GM12878 (cell line): ENCODE results near the gene TBC1D8. TPM values are rescaled to one million over a fixed set of nuclear protein-coding genes. Genes with fewer than 3 reads are reported as not detected.

Experiments used
- ATAC-seq: fragments of 200-7000 bp; cut with Tn5 transposase; 3 replicates; pipeline ENCODE4 v1.9.1; 2020; ENCODE audit warnings: mild to moderate bottlenecking, moderate library complexity
- BruUV-seq: library from RNA; stranded (reverse); fragments of 400-500 nt; replicated peaks from 2 replicates; lab custom pipeline; 2021; lab: Mats Ljungman, UMichigan
- CTCF ChIA-PET: fragments of 300-600 bp; sonication (Branson Sonifier 250); formaldehyde crosslinking; extraction: SDS; loops from one replicate; lab custom pipeline; 2021; ENCODE audit warnings: inconsistent platforms; lab: Yijun Ruan, JAX
- POLR2A ChIA-PET: fragments of 350-600 bp; formaldehyde crosslinking; extraction: SDS; loops from one replicate; lab custom pipeline; 2021; ENCODE audit warnings: inconsistent platforms; lab: Charles Lee
- RAD21 ChIA-PET: fragments of 300-600 bp; sonication (Branson Sonifier 250); formaldehyde crosslinking; loops from one replicate; lab custom pipeline; 2023; ENCODE audit warnings: antibody characterized with exemption; ENCODE audit not compliant: unreplicated experiment; lab: Charles Lee
- SMC1A ChIA-PET: fragments of 300-600 bp; sonication (Branson Sonifier 250); formaldehyde crosslinking; loops from one replicate; lab custom pipeline; 2023; ENCODE audit not compliant: unreplicated experiment, uncharacterized antibody; lab: Charles Lee
- DNase-seq: peaks from one replicate; pipeline ENCODE4 v3.0.0-alpha.2; 2011; ENCODE audit warnings: low read depth, low spot score
- FAIRE-seq: peaks from 3 replicates; lab custom pipeline; 2011; peaks lifted over from hg19 to GRCh38; lab: Jason Lieb, UNC
- H2AFZ ChIP-seq: 2 replicates; pipeline ENCODE4 v1.6.0; 2011; ENCODE audit warnings: low read depth, low read length, control low read depth; ENCODE audit not compliant: control insufficient read depth
- H3K27ac ChIP-seq: 2 replicates; pipeline ENCODE4 v1.5.1; 2011; ENCODE audit warnings: control low read depth; ENCODE audit not compliant: control insufficient read depth, insufficient read depth
- H3K27me3 ChIP-seq, 2 experiments: replicated peaks in 1 of 2; 2 replicates each; pipeline versions ENCODE4 v1.6.0 to v1.6.1; 2011; ENCODE audit warnings: low read length in 1 of 2; ENCODE audit not compliant: control insufficient read depth in 2 of 2, insufficient read depth in 2 of 2
- H3K36me3 ChIP-seq, 2 experiments: 2 replicates each; pipeline ENCODE4 v1.5.1; 2011; ENCODE audit warnings: low read length in 1 of 2; ENCODE audit not compliant: control insufficient read depth in 2 of 2, insufficient read depth in 2 of 2
- H3K4me1 ChIP-seq: 2 replicates; pipeline ENCODE4 v1.6.1; 2011; ENCODE audit warnings: mild to moderate bottlenecking, low read length, moderate library complexity, mixed read lengths; ENCODE audit not compliant: control insufficient read depth, insufficient read depth
- H3K4me2 ChIP-seq: 2 replicates; pipeline ENCODE4 v1.6.0; 2011; ENCODE audit warnings: control low read depth; ENCODE audit not compliant: control insufficient read depth, insufficient read depth
- H3K4me3 ChIP-seq: fragments of 200-600 bp; sonication (generic); 2 replicates; pipeline ENCODE4 v1.5.1; 2016
- H3K79me2 ChIP-seq: 2 replicates; pipeline ENCODE4 v1.6.0; 2011; ENCODE audit warnings: low read length; ENCODE audit not compliant: control insufficient read depth, insufficient read depth
- H3K9ac ChIP-seq: 2 replicates; pipeline ENCODE4 v1.8.0; 2011; ENCODE audit warnings: low read length, control low read depth, mixed read lengths; ENCODE audit not compliant: control insufficient read depth, insufficient read depth
- H3K9me3 ChIP-seq: replicated peaks from 3 replicates; pipeline ENCODE4 v1.5.1; 2011; ENCODE audit warnings: mild to moderate bottlenecking, low read length; ENCODE audit not compliant: control insufficient read depth, insufficient read depth
- H4K20me1 ChIP-seq: 2 replicates; pipeline ENCODE4 v1.6.0; 2011; ENCODE audit not compliant: control insufficient read depth, insufficient read depth
- JUNB ChIP-seq: IDR thresholded peaks from 2 replicates; pipeline ENCODE4 v1.6.1; 2016; ENCODE audit warnings: antibody characterized with exemption, mild to moderate bottlenecking
- MEF2B ChIP-seq: fragments of 450-650 bp; IDR thresholded peaks from 2 replicates; pipeline ENCODE4 v1.6.1; 2018; ENCODE audit warnings: mild to moderate bottlenecking, moderate library complexity; ENCODE audit not compliant: partially characterized antibody, poor library complexity, severe bottlenecking
- RAD21 ChIP-seq: IDR thresholded peaks from 2 replicates; pipeline ENCODE4 v1.6.1; 2011; ENCODE audit warnings: mild to moderate bottlenecking, low read depth, low read length, moderate library complexity; ENCODE audit not compliant: insufficient read depth
- SPI1 ChIP-seq: IDR thresholded peaks from 2 replicates; pipeline ENCODE4 v1.6.1; 2011; ENCODE audit warnings: low read depth, mild to moderate bottlenecking, low read length, moderate library complexity, borderline replicate concordance; ENCODE audit not compliant: insufficient read depth
- TCF7 ChIP-seq: IDR thresholded peaks from 2 replicates; pipeline ENCODE4 v1.6.1; 2014; ENCODE audit warnings: antibody characterized with exemption, borderline replicate concordance
- YBX1 ChIP-seq: fragments of 450-650 bp; IDR thresholded peaks from 2 replicates; pipeline ENCODE4 v1.6.1; 2016; ENCODE audit warnings: antibody characterized with exemption
- WGBS: methylation state at CpG from one replicate; pipeline ENCODE4 v1.1.6; 2016; ENCODE audit warnings: low lambda C conversion rate; ENCODE audit not compliant: insufficient replicate concordance, insufficient coverage; ENCODE audit errors: missing lambda C conversion rate; 5-methylcytosine and 5-hydroxymethylcytosine counted together
- in situ Hi-C: fragments of 300-500 bp; cut with MboI; formaldehyde crosslinking; loops from 9 replicates; pipeline ENCODE4 v1.14.3; 2018; ENCODE audit warnings: mixed read lengths
- intact Hi-C: fragments of 100-400 bp; cut with micrococcal nuclease; formaldehyde crosslinking; loops from one replicate; pipeline ENCODE4 v1.14.2; 2022; ENCODE audit not compliant: unreplicated experiment
- polyA plus RNA-seq, 11 experiments: library from polyadenylated mRNA; depleted of rRNA in 4 of 11; unstranded in 6 of 11; stranded (reverse) in 5 of 11; fragments of >200 nt; fragmentation: Nextera tagmentation in 4 of 11; fragmentation: Illumina TruSeq in 1 of 11; extraction: Ambion mirVana in 4 of 11; extraction: Trizol in 1 of 11; gene quantifications; 1 replicate in 1 of 11; 2 replicates in 10 of 11; pipeline versions ENCODE4 v1.2.1 to v1.2.3, GENCODE V29; 2011 to 2016; ENCODE audit warnings: inconsistent platforms in 2 of 11, missing spikeins in 2 of 11, low read depth in 1 of 11
- total RNA-seq, 4 experiments: library from RNA; depleted of rRNA in 3 of 4; stranded (reverse); fragments of >200 nt in 3 of 4; fragmentation: Illumina TruSeq in 1 of 4; extraction: Trizol in 1 of 4; gene quantifications; 2 replicates each; pipeline versions ENCODE4 v1.2.1 to v1.2.3, GENCODE V29; 2013 to 2021
- TF ChIP-seq, protein P1 (sequence below): fragments of 450-650 bp; IDR thresholded peaks from 2 replicates; pipeline ENCODE4 v1.6.1; 2016; ENCODE audit warnings: mild to moderate bottlenecking, moderate library complexity, borderline replicate concordance
- TF ChIP-seq, protein P2 (sequence below): fragments of 450-650 bp; IDR thresholded peaks from 2 replicates; pipeline ENCODE4 v1.6.1; 2017; ENCODE audit warnings: mild to moderate bottlenecking, moderate library complexity

Gene TBC1D8
- total and polyA plus RNA-seq, 10 of the 15 experiments (the other 5 are each of a cell fraction or from before 2014, with no cell fraction given), result 0.80 to 4.9 (median 4.4) TPM

DNA sequence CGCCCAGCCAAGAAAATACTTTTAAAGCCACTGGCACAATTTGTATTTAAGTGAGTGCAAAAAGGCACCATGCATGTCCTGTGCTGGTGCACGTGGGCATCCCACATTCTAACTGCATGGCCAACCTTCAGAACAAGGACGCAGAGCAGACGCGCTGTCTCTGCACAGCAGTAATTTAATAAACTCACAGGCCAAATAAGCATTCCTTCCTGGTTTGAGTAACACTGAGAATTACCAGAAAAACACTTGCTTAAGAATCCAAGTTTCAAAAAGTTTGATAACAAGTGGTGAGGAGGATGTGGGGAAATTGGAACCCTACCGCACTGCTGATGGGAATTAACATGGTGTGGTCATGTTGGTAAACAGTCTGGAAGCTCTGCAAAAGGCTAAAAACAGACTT, 110.4 kb downstream of the TBC1D8 start:
- POLR2A ChIA-PET, result no interaction called here

More for the DNA sequence above, 110.4 kb downstream of the TBC1D8 start:
- no peak overlapping the region for H3K4me2 ChIP-seq
- H3K27me3 ChIP-seq, result no peaks in the 10 kb centered on the region
- no peaks in the 10 kb centered on the region; the same call in 2 of the 3 replicates for H3K9me3 ChIP-seq
- no peaks in the 10 kb centered on the region; a peak in 2 of 4 replicates for H3K36me3 ChIP-seq
- H3K27ac ChIP-seq, result no peak overlapping the region
- H3K4me3 ChIP-seq, result no peak overlapping the region
- 79% methylated on average over 6 of the region's 6 CpGs for WGBS
- CTCF ChIA-PET, result no interaction called here
- no peak overlapping the region for H3K9ac ChIP-seq
- intact Hi-C loops, result loop anchor here (5.0 kb wide), 1 partner anchor 47 kb away; no protein-coding TSS in a partner anchor
- BruUV-seq, result no TSS peak
- FAIRE-seq (no peak), DNase-seq (no peak), ATAC-seq (no peak)
- in situ Hi-C loops, result loop anchor here (5.0 kb wide), 1 partner anchor 112 kb away; the partner anchor contains the start of gene TBC1D8
- SMC1A ChIA-PET, result interaction anchor here (1.5 kb wide), 1 partner anchor 25 kb away, joined by 3 read pairs; no protein-coding TSS in a partner anchor
- TF ChIP-seq SPI1, result no peak
- no peak for TF ChIP-seq RAD21
- no peak for TF ChIP-seq MEF2B
- TF ChIP-seq JUNB, result no peak
- TF ChIP-seq, protein P1, sequence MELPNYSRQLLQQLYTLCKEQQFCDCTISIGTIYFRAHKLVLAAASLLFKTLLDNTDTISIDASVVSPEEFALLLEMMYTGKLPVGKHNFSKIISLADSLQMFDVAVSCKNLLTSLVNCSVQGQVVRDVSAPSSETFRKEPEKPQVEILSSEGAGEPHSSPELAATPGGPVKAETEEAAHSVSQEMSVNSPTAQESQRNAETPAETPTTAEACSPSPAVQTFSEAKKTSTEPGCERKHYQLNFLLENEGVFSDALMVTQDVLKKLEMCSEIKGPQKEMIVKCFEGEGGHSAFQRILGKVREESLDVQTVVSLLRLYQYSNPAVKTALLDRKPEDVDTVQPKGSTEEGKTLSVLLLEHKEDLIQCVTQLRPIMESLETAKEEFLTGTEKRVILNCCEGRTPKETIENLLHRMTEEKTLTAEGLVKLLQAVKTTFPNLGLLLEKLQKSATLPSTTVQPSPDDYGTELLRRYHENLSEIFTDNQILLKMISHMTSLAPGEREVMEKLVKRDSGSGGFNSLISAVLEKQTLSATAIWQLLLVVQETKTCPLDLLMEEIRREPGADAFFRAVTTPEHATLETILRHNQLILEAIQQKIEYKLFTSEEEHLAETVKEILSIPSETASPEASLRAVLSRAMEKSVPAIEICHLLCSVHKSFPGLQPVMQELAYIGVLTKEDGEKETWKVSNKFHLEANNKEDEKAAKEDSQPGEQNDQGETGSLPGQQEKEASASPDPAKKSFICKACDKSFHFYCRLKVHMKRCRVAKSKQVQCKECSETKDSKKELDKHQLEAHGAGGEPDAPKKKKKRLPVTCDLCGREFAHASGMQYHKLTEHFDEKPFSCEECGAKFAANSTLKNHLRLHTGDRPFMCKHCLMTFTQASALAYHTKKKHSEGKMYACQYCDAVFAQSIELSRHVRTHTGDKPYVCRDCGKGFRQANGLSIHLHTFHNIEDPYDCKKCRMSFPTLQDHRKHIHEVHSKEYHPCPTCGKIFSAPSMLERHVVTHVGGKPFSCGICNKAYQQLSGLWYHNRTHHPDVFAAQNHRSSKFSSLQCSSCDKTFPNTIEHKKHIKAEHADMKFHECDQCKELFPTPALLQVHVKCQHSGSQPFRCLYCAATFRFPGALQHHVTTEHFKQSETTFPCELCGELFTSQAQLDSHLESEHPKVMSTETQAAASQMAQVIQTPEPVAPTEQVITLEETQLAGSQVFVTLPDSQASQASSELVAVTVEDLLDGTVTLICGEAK, result no peak
- TF ChIP-seq, protein P2, sequence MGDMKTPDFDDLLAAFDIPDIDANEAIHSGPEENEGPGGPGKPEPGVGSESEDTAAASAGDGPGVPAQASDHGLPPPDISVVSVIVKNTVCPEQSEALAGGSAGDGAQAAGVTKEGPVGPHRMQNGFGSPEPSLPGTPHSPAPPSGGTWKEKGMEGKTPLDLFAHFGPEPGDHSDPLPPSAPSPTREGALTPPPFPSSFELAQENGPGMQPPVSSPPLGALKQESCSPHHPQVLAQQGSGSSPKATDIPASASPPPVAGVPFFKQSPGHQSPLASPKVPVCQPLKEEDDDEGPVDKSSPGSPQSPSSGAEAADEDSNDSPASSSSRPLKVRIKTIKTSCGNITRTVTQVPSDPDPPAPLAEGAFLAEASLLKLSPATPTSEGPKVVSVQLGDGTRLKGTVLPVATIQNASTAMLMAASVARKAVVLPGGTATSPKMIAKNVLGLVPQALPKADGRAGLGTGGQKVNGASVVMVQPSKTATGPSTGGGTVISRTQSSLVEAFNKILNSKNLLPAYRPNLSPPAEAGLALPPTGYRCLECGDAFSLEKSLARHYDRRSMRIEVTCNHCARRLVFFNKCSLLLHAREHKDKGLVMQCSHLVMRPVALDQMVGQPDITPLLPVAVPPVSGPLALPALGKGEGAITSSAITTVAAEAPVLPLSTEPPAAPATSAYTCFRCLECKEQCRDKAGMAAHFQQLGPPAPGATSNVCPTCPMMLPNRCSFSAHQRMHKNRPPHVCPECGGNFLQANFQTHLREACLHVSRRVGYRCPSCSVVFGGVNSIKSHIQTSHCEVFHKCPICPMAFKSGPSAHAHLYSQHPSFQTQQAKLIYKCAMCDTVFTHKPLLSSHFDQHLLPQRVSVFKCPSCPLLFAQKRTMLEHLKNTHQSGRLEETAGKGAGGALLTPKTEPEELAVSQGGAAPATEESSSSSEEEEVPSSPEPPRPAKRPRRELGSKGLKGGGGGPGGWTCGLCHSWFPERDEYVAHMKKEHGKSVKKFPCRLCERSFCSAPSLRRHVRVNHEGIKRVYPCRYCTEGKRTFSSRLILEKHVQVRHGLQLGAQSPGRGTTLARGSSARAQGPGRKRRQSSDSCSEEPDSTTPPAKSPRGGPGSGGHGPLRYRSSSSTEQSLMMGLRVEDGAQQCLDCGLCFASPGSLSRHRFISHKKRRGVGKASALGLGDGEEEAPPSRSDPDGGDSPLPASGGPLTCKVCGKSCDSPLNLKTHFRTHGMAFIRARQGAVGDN, result no peak
- TF ChIP-seq YBX1, result no peak
- no peak for TF ChIP-seq TCF7
- peaks cover 29% of the 10 kb centered on the region for H3K4me1 ChIP-seq
- no peak overlapping the region for H2AFZ ChIP-seq
- RAD21 ChIA-PET, result no interaction called here
- H4K20me1 ChIP-seq, result no peaks in the 10 kb centered on the region
- H3K79me2 ChIP-seq, result no peaks in the 10 kb centered on the region
